Measurements from ENCODE around the gene FOXK1.

Gene FOXK1

GRCh38 chr7:4819560-4820404, 137.7 kb downstream of the FOXK1 start:
- DNase-seq (ENCODE audit: low spot score), result no peak

- DNase-seq (ENCODE audit: low spot score), result no peak
Measured at GRCh38 chr7:4820405-4820966, 138.4 kb downstream of the FOXK1 start.

Data from hepatic stellate cell (primary cell).